ENCODE data around the gene C4A.

C4A gene

DNA sequence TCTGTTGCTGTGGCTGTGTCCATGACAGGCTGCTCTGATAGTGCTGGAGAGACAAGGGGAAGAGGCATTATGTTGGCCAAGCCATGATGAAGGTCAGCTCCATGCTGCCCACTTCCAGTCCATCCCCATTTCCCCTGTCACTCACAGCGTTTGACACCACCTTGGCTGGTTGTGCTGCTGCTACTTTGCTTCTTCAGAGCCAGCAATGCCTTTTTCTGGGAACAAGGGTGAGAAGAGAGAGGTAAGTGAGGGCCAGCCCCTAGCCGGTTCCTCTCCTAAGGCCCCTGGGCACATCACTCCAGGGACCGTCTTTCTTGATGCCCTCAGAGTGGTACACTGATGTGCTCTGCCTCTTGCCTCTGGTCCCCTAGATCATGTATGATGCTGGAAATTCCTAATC, 25.1 kb upstream of the C4A start:
- DNase-seq: no peak
- in situ Hi-C loops (cut with HindIII; ENCODE audit: low pct_ligation_motif_present, low pct_unique_long_range_greater_than_20kb, low sequenced_read_pairs): no loop called here

DNA sequence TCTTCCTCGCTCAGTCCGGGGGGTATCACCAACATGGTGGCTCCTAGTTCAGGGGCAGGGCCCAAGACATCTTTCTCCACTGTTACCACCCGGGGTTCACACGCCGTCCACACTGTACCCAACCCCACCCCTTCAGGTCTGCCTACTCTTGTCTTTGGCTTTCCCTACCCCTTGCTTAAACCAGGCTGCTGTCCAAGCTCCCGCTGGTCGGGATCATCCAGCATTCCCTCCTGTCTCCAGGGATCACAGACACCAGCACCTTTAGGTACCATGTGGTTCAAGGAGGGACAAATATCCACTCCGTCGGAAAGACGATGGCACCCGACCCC, 23.5 kb upstream of the C4A start:
- in situ Hi-C loops (cut with HindIII; ENCODE audit: low pct_ligation_motif_present, low pct_unique_long_range_greater_than_20kb, low sequenced_read_pairs): no loop called here
- no peak for DNase-seq

DNA sequence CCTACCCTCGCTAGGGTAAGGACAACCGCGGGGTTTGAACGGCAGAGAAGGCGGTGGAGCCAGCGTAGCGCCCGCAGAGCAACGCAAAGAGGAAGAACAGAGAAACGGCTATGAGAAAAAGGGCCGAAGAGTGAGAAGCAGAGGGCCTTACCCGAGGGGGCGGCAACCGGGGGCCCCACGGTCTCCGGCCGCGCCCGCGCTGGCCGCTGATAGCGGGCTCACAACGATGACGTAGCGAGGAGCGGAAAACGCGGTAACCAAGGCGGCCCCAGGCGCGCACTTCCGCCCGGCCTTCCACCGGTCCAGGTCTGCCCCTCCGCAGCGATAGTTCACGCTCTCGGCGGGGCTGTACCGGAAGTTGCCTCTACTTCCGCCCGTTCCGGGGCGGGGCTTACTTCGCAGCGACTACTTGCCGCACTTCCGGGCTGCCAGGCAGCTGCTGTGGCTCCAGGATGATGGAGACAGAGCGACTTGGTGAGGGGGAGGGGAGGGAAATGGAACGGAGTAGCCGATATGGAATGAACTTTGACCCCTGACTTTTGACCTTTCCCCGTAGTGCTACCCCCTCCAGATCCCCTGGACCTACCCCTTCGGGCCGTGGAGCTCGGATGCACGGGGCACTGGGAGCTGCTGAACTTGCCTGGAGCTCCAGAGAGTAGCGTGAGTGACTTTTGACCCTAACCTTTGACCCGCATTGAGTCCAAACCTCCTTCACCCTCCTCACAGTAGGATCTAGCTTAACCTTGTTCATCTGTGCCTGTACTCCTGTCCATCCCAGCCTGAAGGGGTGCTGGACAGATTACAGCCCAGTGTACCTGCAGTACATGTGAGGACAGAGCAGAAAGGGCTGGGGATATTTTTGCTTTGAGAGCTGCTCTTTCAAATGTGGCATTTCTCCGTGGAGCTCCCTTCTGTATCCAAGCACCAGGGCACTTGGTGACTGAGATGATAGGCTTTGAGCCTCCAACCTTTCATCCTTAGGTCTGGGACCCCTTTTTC, 22.8 kb upstream of the C4A start, which contains the start of the genes NELFE and SKIC2:
Gene NELFE, minus strand, starts transcription at position 231 of the 999 bp plus-strand sequence. CDS start 525 bp downstream, outside the sequence.
Gene SKIC2, plus strand, starts transcription at position 435 of the 999 bp plus-strand sequence. Its CDS starts 18 bp downstream, at position 453.
- in situ Hi-C loops (cut with HindIII; ENCODE audit: low pct_ligation_motif_present, low pct_unique_long_range_greater_than_20kb, low sequenced_read_pairs): no loop called here
- DNase-seq: peak; percentile 97

DNA sequence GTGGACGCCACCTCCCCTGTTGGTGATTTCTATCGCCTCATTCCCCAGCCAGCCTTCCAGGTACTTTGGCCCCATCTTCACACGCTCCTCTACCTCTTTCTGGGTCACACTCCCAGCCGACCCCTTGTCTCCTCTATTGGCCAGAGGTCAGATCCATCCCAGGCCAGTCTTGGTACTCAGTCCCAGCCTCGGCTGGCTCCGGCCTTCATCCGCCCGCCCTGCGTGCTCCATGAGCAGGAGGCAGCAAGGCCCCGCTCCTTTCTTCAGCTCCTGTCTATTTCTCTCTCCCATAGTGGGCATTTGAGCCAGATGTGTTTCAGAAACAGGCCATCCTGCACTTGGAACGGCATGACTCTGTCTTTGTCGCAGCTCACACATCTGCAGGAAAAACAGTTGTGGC, 20.2 kb upstream of the C4A start:
- DNase-seq: no peak
- in situ Hi-C loops (cut with HindIII; ENCODE audit: low pct_ligation_motif_present, low pct_unique_long_range_greater_than_20kb, low sequenced_read_pairs): no loop called here

DNA sequence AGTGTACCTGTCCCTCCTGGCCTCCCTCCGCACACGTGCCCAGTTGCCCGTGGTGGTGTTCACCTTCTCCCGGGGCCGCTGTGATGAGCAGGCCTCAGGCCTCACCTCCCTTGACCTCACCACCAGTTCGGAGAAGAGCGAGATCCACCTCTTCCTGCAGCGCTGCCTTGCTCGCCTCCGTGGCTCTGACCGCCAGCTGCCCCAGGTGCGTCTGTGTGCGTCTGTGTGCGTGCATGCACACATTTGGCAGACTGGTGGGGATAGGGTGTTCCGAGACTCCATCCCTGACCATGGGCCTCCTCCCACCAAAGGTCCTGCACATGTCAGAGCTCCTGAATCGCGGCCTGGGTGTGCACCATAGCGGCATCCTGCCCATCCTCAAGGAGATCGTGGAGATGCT, 17.9 kb upstream of the C4A start:
- no peak for DNase-seq
- in situ Hi-C loops (cut with HindIII; ENCODE audit: low pct_ligation_motif_present, low pct_unique_long_range_greater_than_20kb, low sequenced_read_pairs): no loop called here

DNA sequence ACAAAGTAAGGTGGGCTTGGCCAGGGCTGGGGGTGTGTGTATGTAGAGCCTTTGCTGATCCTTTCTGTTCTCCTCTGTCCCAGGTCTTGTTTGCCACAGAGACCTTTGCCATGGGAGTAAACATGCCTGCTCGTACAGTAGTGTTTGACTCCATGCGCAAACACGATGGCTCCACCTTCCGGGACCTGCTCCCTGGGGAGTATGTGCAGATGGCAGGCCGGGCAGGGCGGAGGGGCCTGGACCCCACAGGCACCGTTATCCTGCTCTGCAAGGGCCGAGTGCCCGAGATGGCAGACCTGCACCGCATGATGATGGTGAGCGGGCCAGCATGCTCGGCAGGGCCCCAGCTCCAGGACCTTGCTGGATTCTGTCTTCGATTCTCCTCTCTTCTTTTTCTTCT, 16.2 kb upstream of the C4A start:
- in situ Hi-C loops (cut with HindIII; ENCODE audit: low pct_ligation_motif_present, low pct_unique_long_range_greater_than_20kb, low sequenced_read_pairs): no loop called here
- no peak for DNase-seq

DNA sequence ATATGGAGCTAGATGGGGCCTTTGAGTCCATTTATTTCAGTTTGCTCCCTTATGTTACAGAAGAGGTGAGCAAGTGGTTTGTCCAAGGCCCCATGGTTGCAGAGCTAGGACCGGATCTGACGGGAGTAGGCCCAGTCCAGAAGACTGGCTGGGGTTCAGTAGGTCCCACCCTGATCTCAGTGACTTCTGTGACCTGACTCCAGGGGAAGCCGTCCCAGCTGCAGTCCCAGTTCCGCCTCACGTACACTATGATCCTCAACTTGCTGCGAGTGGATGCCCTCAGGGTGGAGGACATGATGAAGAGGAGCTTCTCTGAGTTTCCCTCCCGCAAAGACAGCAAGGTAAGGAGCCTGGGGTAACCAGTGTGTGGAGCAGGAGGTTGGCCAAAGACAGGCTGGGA, 15.4 kb upstream of the C4A start:
- no peak for DNase-seq
- in situ Hi-C loops (cut with HindIII; ENCODE audit: low pct_ligation_motif_present, low pct_unique_long_range_greater_than_20kb, low sequenced_read_pairs): no loop called here

DNA sequence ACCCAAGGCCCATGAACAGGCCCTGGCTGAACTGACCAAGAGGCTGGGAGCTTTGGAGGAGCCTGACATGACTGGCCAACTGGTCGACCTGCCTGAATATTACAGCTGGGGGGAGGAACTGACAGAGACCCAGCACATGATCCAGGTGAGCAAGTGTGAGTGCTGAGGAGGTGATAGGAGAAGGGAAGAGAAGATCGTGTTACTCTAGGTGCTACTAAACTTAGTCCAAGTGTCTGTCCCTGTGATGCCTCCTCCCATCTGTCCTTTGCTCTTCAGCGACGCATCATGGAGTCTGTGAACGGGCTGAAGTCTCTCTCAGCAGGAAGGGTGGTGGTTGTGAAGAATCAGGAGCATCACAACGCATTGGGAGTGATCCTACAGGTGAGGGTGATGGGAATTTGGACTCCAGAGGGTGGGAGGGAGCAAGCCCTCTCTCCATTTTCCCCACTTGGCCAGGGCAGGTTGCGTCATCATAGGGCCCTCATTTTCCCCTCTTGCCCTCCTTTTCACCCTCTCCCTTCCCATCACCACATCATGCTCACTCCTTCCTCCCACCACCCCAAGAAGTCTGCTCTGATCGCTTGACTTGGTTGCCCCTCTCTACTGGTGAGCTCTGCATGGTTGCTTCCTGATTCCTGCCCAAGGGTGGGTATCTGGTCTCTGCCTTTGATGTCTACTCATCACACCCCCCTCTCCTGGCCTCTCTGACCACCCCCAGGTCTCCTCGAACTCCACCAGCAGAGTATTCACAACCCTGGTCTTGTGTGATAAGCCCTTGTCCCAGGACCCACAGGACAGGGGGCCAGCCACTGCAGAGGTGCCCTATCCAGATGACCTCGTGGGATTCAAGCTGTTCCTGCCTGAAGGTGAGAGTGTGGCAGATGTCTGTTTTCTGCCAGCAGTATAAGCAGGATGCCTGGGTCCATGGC, 14.6 kb upstream of the C4A start:
- DNase-seq: no peak
- in situ Hi-C loops (cut with HindIII; ENCODE audit: low pct_ligation_motif_present, low pct_unique_long_range_greater_than_20kb, low sequenced_read_pairs): no loop called here

DNA sequence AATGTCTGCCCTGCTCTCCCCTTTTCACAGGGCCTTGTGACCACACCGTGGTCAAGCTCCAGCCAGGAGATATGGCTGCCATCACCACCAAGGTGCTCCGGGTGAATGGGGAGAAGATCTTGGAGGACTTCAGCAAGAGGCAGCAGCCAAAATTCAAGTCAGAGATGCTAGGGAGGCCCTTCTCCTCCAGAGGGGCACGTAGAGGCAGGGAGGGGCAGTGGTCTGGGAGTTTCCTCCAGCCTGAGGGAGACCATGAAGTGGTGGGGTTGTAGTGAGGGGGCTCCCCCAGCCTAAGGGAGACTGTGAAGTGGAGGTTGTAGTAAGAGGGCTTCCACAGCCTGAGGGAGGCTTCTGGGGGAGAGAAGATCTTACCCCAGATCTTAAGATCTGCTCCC, 13.9 kb upstream of the C4A start:
- in situ Hi-C loops (cut with HindIII; ENCODE audit: low pct_ligation_motif_present, low pct_unique_long_range_greater_than_20kb, low sequenced_read_pairs): no loop called here
- no peak for DNase-seq

DNA sequence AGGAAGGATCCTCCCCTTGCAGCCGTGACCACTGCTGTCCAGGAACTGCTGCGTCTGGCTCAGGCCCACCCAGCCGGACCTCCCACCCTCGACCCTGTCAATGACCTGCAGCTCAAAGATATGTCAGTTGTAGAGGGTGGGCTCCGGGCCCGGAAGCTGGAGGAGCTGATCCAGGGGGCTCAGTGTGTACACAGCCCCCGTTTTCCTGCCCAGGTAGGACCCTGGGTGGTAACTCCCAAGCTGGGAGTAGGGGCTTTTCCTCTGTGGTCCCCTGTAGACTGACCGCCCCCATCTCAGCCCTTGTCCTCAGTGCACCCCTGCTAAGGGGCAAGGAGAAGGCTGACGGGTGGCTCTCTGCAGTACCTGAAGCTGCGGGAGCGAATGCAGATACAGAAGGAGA, 13.5 kb upstream of the C4A start:
- DNase-seq: no peak
- in situ Hi-C loops (cut with HindIII; ENCODE audit: low pct_ligation_motif_present, low pct_unique_long_range_greater_than_20kb, low sequenced_read_pairs): no loop called here

DNA sequence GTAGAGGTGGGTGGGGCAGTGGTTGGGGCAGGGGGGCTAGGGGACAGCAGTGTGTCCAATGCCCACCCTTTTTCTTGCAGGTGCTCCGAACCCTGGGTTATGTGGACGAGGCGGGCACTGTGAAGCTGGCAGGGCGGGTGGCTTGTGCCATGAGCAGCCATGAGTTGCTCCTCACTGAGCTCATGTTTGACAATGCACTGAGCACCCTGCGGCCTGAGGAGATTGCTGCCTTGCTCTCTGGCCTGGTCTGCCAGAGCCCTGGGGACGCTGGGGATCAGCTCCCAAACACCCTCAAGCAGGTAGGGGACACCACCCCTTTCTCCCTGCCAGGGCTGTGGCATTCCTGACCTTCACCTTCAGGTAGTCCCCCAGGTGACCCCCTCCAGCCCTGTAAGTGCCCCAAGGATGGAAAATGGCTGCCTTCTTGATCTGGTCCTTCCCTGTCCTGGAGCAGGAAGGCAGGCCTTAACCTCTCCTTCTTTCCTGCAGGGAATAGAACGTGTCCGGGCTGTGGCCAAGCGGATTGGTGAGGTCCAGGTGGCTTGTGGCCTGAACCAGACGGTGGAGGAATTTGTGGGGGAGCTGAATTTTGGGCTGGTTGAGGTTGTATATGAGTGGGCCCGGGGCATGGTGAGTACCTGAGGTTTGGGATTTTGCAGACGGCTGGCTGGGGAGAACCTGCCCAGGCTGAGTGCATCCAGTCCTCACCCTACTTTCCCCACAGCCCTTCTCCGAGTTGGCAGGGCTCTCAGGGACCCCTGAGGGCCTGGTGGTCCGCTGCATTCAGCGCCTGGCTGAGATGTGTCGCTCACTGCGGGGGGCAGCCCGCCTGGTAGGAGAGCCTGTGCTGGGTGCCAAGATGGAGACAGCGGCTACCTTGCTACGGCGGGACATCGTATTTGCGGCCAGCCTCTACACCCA, 12.8 kb upstream of the C4A start:
- no peak for DNase-seq
- in situ Hi-C loops (cut with HindIII; ENCODE audit: low pct_ligation_motif_present, low pct_unique_long_range_greater_than_20kb, low sequenced_read_pairs): no loop called here

DNA sequence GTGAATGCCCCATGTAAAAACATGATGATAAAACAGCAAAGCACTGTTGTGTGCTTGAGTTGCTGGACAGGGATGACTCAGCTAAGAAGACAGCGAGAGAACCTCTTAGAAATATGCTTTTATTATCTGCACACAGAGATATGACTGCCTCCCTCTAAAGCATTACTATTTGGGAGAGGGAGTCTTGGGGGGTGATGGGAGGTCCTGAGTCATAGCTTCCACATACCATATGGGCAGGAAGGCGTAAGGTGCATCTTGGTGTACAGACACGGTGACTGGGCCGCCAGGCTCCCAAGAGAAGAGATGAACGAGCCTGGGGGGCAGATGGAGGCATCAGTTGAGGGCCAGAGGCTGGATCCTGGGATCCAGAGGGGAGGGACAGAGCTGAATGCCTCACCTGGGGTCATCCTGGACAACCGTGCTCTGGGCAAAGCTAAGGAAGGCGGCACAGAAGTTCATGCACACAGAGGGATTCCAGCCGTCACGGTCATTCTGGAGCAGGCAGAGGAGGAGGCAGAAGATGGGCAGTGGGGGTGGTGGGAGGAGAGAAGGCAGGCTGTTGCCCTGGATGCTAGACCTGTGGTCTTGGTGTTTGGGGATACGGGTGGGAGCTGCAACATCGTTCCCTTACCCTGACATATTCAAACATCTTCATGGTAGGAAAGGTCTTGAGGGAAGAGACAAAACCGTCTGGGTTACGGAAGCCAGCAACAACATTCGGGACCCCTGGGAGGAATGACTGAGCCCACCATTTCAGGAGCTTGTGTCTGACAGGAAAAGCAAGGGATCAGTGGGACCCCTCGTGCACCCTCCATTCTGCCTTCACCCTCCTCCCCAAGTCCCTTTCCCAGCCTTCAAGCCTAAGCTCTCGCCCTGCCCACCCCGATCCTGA, 11.9 kb upstream of the C4A start:
- DNase-seq: peak; percentile 26
- in situ Hi-C loops (cut with HindIII; ENCODE audit: low pct_ligation_motif_present, low pct_unique_long_range_greater_than_20kb, low sequenced_read_pairs): no loop called here

DNA sequence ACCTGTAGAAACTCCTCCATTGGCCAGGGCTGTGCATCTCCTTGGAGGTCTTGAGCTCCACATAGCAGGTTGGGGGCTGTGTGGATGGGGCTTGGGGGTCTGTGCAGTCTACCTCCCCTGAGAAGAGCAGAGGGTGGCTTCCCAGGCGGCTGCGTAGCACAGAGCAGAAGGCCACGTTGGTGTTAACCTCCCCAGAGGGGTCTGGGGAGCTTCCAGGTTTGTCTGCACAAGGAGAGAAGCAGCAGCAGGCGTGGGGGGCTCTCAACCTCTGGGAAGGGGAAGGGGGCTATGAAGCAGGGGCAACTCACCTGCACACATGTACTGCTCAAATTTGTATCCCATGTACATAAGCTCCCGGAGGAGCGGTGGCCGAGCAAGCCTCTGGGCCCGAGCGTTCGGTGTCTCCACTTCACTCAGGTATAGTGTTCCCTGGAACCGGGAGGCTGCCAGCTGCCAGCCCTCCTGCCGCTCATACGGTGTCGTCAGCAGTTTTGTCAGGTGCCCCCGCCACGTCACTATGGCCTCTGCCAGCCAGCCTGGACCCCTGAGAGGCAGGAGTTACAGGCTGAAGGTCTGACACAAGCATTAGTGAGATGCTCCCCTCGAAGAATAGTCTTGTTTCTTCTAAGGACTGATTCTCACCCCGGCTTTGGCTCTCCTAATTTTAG, 11.1 kb upstream of the C4A start:
- in situ Hi-C loops (cut with HindIII; ENCODE audit: low pct_ligation_motif_present, low pct_unique_long_range_greater_than_20kb, low sequenced_read_pairs): no loop called here

DNA sequence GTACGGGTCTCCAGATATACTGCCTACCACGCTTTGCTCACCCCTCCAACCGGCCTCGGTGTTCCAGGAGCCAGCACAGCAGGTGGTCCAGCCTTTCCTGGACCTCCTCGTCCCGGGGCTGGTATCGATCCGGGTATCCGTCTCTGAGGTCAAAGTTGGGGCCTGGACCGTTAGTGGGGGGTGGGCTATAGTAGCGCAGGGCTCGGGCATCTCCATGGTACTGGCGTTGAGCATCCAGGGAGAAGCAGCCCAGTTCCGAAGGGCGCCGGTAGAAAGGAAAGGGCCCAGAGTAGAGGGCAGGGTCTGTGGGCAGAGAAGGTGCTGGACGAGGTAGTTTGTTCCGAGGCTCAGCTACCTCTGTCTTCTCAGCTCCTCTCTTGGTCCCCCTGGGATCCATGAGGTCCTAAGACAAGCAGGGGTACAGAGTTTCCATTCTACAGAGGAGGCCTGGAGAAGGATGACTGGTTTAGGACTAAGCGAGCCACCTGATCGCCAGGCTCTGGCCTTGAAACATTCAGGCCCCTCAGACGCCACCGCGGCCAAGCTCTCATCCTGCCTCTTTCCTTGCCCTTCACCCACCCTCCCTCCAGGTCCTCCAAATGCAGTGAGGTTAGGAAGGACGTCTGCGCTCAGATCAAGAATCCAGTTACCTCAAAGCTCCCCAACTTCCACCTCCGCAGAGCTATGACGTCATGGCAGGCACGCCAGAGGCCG, 10.4 kb upstream of the C4A start:
- DNase-seq: no peak
- in situ Hi-C loops (cut with HindIII; ENCODE audit: low pct_ligation_motif_present, low pct_unique_long_range_greater_than_20kb, low sequenced_read_pairs): no loop called here

More for the DNA sequence above, 11.1 kb upstream of the C4A start:
- no peak for DNase-seq

DNA sequence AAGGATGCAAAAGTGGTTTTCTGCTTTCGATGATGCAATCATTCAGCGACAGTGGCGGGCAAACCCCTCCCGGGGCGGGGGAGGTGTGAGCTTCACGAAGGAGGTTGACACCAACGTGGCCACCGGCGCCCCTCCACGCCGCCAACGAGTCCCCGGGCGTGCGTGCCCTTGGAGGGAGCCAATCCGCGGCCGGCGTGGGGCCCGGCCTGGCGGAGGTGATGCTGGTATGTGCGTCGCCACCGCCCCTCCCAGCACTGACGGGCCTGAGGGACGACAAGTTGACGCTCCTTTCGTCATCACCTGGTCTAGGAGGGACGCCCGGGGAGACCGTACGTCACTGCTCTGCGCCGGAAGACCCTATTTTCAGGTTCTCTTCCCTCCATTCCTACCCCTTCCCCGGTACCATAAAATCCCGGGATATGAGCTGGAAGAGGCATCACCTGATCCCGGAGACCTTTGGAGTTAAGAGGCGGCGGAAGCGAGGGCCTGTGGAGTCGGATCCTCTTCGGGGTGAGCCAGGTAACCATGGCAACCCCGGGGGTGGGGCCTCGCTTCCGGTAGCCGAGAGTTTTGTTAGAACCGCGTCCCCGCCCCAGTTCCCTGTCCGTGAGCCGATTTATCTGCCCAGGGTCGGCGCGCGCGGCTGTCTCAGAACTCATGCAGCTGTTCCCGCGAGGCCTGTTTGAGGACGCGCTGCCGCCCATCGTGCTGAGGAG, 9.7 kb upstream of the C4A start, which contains the start of gene DXO:
Gene DXO, minus strand, starts transcription at position 146 of the 716 bp plus-strand sequence. CDS start 463 bp downstream, outside the sequence.
- in situ Hi-C loops (cut with HindIII; ENCODE audit: low pct_ligation_motif_present, low pct_unique_long_range_greater_than_20kb, low sequenced_read_pairs): no loop called here
- DNase-seq: peak; percentile 94

All from ACHN (cell line).